Measurements from ENCODE around the gene IRAK2. TPM values are rescaled to one million over a fixed set of nuclear protein-coding genes. Genes with fewer than 3 reads are reported as not detected.
A peak's percentile ranks its signal among the peaks of the same experiment; 100 is the strongest.

The IRAK2 gene
- total and polyA plus RNA-seq, 3 donors from 2014 or later, result 2.1 to 3.8 (median 3.7) TPM

DNA sequence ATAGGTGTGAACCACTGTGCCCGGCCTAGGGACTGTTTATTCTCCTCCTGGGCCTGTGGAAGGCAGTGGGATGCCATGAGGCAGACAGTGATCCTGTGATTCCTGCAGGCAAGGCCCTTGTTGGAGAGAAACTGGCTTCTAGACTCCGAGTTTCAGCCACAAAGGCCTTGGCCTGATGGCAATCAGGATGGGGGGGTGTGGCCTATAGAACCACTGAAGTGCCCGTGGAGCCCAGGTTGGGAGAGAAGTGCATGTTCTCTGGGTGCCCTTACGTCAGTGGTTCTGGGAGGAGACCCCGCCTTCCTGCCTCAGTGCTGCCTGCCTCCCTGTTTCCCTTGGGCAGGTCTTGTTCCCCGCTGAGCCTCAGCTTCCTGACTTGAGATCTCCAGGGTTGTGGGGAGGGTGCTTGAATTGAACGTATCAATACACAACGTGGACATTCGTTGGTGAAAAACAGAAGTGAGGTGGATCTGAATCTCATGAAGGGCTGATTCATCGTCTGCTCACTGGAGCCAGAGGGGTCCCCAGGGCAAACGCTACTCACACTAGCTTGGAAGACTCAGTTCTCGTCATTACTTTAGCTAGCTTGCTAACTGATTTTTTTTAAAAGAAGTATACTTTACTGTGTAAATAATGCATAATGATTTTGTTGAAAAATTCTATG, 31.8 kb downstream of the IRAK2 start:
- WGBS, 2 donors, result 68 to 69% methylated on average over 10 to 12 of the region's 12 CpGs
- TF ChIP-seq POLR2A (IDR thresholded peaks at IDR 0.05), result no peak
- TF ChIP-seq, protein P1, sequence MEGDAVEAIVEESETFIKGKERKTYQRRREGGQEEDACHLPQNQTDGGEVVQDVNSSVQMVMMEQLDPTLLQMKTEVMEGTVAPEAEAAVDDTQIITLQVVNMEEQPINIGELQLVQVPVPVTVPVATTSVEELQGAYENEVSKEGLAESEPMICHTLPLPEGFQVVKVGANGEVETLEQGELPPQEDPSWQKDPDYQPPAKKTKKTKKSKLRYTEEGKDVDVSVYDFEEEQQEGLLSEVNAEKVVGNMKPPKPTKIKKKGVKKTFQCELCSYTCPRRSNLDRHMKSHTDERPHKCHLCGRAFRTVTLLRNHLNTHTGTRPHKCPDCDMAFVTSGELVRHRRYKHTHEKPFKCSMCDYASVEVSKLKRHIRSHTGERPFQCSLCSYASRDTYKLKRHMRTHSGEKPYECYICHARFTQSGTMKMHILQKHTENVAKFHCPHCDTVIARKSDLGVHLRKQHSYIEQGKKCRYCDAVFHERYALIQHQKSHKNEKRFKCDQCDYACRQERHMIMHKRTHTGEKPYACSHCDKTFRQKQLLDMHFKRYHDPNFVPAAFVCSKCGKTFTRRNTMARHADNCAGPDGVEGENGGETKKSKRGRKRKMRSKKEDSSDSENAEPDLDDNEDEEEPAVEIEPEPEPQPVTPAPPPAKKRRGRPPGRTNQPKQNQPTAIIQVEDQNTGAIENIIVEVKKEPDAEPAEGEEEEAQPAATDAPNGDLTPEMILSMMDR (IDR thresholded peaks at IDR 0.05), result no peak

DNA sequence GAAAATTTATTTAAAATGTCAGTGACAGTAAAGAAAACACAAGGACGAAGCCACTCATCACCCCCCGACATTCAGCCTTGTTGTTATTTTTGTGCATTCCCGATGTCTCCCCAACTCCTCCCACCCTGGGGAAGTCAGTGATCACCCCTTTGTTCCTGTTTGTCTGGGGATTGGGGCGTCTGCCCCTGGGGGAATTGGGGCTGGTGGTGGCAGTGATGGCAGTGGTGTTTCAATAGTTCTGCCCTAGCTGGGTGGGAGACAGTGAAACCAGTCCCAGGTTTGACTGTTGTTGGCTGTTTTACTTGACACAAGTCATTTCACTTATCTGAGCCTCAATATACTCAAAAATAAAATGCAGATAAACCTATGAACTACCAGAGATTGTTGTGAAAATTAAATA, 33.5 kb downstream of the IRAK2 start:
- intact Hi-C loops (cut with DNase I; ENCODE audit: low total_unique reads), result no loop called here
- Histone ChIP-seq H3K36me3 (ENCODE audit: low read depth, missing control alignments) (no peaks in the 10 kb centered on the region), H3K27me3 (no peaks in the 10 kb centered on the region), H3K4me3 (no peak overlapping the region), H3K27ac (no peak overlapping the region), H3K4me1 (peaks cover 37% of the 10 kb centered on the region), H3K9me3 (no peaks in the 10 kb centered on the region)
- 73 to 92% methylated on average over 4 of the region's 4 CpGs for WGBS, 2 donors
- no peak for DNase-seq
- TF ChIP-seq, protein P1 (IDR thresholded peaks at IDR 0.05), result no peak

More for the DNA sequence above, 31.8 kb downstream of the IRAK2 start:
- H3K4me3 ChIP-seq, result no peak overlapping the region
- H3K4me1 ChIP-seq, result peaks cover 52% of the 10 kb centered on the region
- H3K36me3 ChIP-seq (ENCODE audit: low read depth, missing control alignments), result no peaks in the 10 kb centered on the region
- DNase-seq, result peak; percentile 37
- no peaks in the 10 kb centered on the region for H3K27me3 ChIP-seq
- no peaks in the 10 kb centered on the region for H3K9me3 ChIP-seq
- peak overlapping the region; percentile 74 to 88 for H3K27ac ChIP-seq
- intact Hi-C loops (cut with DNase I; ENCODE audit: low total_unique reads), result no loop called here

DNA sequence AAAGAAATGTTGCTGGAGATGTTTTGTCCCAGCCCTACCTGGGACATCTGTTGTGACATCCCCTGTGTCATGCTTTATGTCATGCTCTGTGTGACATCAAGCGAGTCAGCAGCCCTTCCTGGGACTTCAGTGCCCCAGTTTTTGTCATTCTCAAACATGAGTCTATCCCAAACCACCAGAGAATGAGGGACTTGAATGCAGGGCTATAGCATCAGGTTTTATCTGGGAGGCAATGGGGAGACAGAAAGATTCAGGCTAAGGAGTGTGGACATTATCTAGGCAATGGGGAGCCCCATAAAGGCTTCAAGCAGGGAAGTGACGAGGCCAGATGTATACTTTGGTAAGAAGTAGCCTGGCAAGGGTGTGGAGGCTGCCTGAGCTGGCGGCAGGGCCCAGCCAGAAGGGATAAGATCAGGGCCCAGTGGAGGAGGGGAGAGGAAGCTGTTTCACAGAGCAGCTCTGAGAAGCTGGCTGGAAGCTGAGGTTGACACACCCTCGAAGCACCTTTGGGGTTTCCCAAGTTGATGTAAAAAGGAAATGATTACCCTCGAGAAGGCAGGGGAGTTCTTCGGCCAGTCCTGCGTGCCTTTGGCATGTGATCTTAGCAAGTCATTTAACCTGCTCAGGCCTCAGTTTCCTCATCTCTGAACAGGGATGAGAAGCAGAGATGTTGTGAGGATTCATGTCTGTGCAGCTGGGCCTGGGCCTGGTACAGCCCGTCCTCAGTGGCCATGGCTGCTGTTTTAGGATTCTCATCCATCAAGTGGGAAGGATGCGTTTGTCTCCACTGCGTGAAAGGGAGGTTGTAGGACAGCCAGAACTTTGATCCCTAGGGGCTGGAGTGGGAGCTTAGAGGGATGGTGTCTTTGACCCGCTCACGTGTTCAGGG, 34.3 kb downstream of the IRAK2 start:
- H3K4me3 ChIP-seq, result no peak overlapping the region
- no peaks in the 10 kb centered on the region for H3K9me3 ChIP-seq
- WGBS, 2 donors, result 77 to 81% methylated on average over 12 of the region's 12 CpGs
- no peak overlapping the region for H3K27ac ChIP-seq
- H3K27me3 ChIP-seq, result no peaks in the 10 kb centered on the region
- peaks cover 29% of the 10 kb centered on the region for H3K4me1 ChIP-seq
- H3K36me3 ChIP-seq (ENCODE audit: low read depth, missing control alignments), result no peaks in the 10 kb centered on the region
- intact Hi-C loops (cut with DNase I; ENCODE audit: low total_unique reads), result no loop called here
- TF ChIP-seq POLR2A (IDR thresholded peaks at IDR 0.05), result no peak
- TF ChIP-seq, protein P1 (IDR thresholded peaks at IDR 0.05), result no peak
- DNase-seq, result no peak

DNA sequence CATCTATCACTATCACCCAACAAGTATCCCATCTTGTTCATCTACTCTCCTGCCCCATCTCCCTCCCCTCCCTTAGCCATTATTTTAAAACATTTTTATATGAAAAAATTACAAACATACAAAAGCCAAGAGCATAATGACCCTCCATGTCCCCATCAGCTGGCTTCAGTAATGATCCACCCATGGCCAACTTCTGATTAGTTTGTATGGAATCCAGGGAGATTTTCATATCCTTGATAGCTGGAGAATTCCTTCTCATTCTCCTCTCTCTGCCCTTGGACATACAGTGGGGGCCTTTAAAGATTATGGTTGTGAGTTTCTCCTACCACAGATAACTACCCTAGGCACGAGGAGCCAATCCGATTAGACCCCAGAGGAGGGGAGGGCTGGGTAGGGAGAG, 40.2 kb downstream of the IRAK2 start:
- peak overlapping the region in 1 of 2 donors; percentile 16 for H3K27ac ChIP-seq
- no peaks in the 10 kb centered on the region for H3K27me3 ChIP-seq
- H3K4me3 ChIP-seq, result no peak overlapping the region
- H3K4me1 ChIP-seq, result no peaks in the 10 kb centered on the region
- DNase-seq, result no peak
- H3K36me3 ChIP-seq (ENCODE audit: low read depth, missing control alignments), result no peaks in the 10 kb centered on the region
- 52 to 68% methylated on average over 2 of the region's 2 CpGs for WGBS, 2 donors
- intact Hi-C loops (cut with DNase I; ENCODE audit: low total_unique reads), result no loop called here
- H3K9me3 ChIP-seq, result no peaks in the 10 kb centered on the region
- TF ChIP-seq, protein P1 (IDR thresholded peaks at IDR 0.05), result no peak
- TF ChIP-seq POLR2A (IDR thresholded peaks at IDR 0.05), result no peak
